Right cardiac atrium (tissue), 5 donors: ENCODE data around the gene ZSWIM4. TPM values are rescaled to one million over a fixed set of nuclear protein-coding genes. Genes with fewer than 3 reads are reported as not detected.
A peak's percentile ranks its signal among the peaks of the same experiment; 100 is the strongest.
"Not testable (repeated sequence)": the region's sequence is repeated elsewhere in the genome, so short reads cannot be mapped to it uniquely, and the experiment has no call there.

Experiments
- ATAC-seq, 2 donors: fragments of 200-7000 bp; cut with Tn5 transposase; one replicate each; pipeline versions ENCODE4 v1.8.0 to v1.9.1; 2020; ENCODE audit warnings: moderate library complexity in 2 of 2, mild to moderate bottlenecking in 1 of 2
- DNase-seq, 3 donors: peaks; one replicate each; pipeline ENCODE4 v3.0.0-alpha.2; 2020
- H3K27ac ChIP-seq: one replicate; pipeline ENCODE4 v1.5.1; 2013; ENCODE audit warnings: mild to moderate bottlenecking, low read length, control low read depth, moderate library complexity
- H3K27me3 ChIP-seq: one replicate; pipeline ENCODE4 v1.6.1; 2013; ENCODE audit not compliant: control insufficient read depth, insufficient read depth
- H3K4me1 ChIP-seq: one replicate; pipeline ENCODE4 v1.6.1; 2013; ENCODE audit warnings: low read length; ENCODE audit not compliant: control insufficient read depth, insufficient read depth
- H3K4me3 ChIP-seq: one replicate; pipeline ENCODE4 v1.5.1; 2013; ENCODE audit warnings: low read length, control low read depth
- H3K9me3 ChIP-seq: one replicate; pipeline ENCODE4 v1.6.1; 2013; ENCODE audit warnings: low read length; ENCODE audit not compliant: control insufficient read depth
- WGBS: extraction: QIAGEN DNeasy Blood & Tissue Kit; methylation state at CpG from one replicate; pipeline ENCODE4 v1.1.7; 2013; 5-methylcytosine and 5-hydroxymethylcytosine counted together
- intact Hi-C, 4 donors: fragments of 100-400 bp; cut with DNase I; formaldehyde crosslinking; loops; one replicate each; pipeline versions ENCODE4 v1.11.0 to v1.14.0; 2022 to 2023
- long read RNA-seq, 4 donors: library from polyadenylated mRNA; unstranded; transcript quantifications; one replicate each; pipeline ENCODE4 v2.0.0, GENCODE V29; 2020 to 2021
- polyA plus RNA-seq: library from polyadenylated mRNA; stranded (reverse); fragments of 200-250 nt; gene quantifications from one replicate; pipeline ENCODE4 v1.2.3, GENCODE V29; 2013
- total RNA-seq, 4 donors: library from RNA; stranded (reverse); fragmentation: NEBNext Ultra II Directional; extraction: Animal tissue kit (Norgen Biotek cat#: 25700); gene quantifications; one replicate each; pipeline ENCODE4 v1.2.1, GENCODE V29; 2021
- donor health status: healthy with polysubstance abuse.
- donor health status: DM: no; HTN: yes; CAD: no.
- donor health status: DM: no; HTN: no; CAD: no.
- donor health status: DM: no; HTN: yes; CAD: no; lungs with severe emphysema.
- donor health status: DM: yes; HTN: yes; CAD: no.

The ZSWIM4 gene
- total RNA-seq: 1 to 10 TPM; 3.4 to 6.4 (median 3.5) TPM
- polyA plus RNA-seq: 2.3 TPM
- long read RNA-seq, donor 1, partial matches to known transcripts: 3 of 5 reads
- long read RNA-seq, donor 1, other reads (novel, unspliced or antisense): 2 of 5 reads
- long read RNA-seq, donor 2, partial matches to known transcripts: 2 of 6 reads
- long read RNA-seq, donor 2, other reads (novel, unspliced or antisense): 3 of 6 reads
- long read RNA-seq, donor 3, partial matches to known transcripts: 2 of 2 reads
- long read RNA-seq, donor 3, other reads (novel, unspliced or antisense): 0 of 2 reads
- long read RNA-seq, donor 4, partial matches to known transcripts: 3 of 3 reads
- long read RNA-seq, donor 4, other reads (novel, unspliced or antisense): 0 of 3 reads

- Histone ChIP-seq H3K27me3 (no peaks in the 10 kb centered on the region), H3K9me3 (no peaks in the 10 kb centered on the region), H3K27ac (peak within 1 kb of the TSS; percentile 86), H3K4me3 (peak within 1 kb of the TSS; percentile 97), H3K4me1 (peaks cover 6% of the 10 kb centered on the region)
- peak; percentile 97 to 98 for ATAC-seq
- DNase-seq: peak; percentile 99 to 100 (median 100)
- under 1% methylated on average over 71 of the region's 71 CpGs for WGBS
- intact Hi-C loops: loop anchor here in 3 of 4 donors (5.0 kb wide), 2 partner anchors 37 to 67 kb away; no protein-coding TSS in a partner anchor
These were observed at the start of gene ZSWIM4 for GRCh38 chr19:13794757-13795589. Gene ZSWIM4, plus strand, starts transcription at chr19:13795443. Its CDS starts 206 bp downstream, at chr19:13795649.

- DNase-seq (no peak), ATAC-seq (no peak)
- WGBS: 87% methylated on average over 8 of the region's 8 CpGs
- intact Hi-C loops: no loop called here
- no peaks in the 10 kb centered on the region for H3K9me3 ChIP-seq
- H3K27ac ChIP-seq: peak overlapping the region; percentile 21
- H3K27me3 ChIP-seq: no peaks in the 10 kb centered on the region
- no peaks in the 10 kb centered on the region for H3K4me1 ChIP-seq
- no peak overlapping the region for H3K4me3 ChIP-seq
These were observed 48.2 kb upstream of the ZSWIM4 start for GRCh38 chr19:13747098-13747453.

GRCh38 chr19:13748169-13748828 lies 46.9 kb upstream of the ZSWIM4 start:
- peak overlapping the region; percentile 83 for H3K4me3 ChIP-seq
- DNase-seq (peak in 2 of 3 donors; percentile 36 to 47), ATAC-seq (peak in 1 of 2 donors; percentile 18)
- H3K9me3 ChIP-seq: no peaks in the 10 kb centered on the region
- WGBS: under 1% methylated on average over 25 of the region's 25 CpGs
- H3K27ac ChIP-seq: peak overlapping the region; percentile 74
- H3K4me1 ChIP-seq: no peaks in the 10 kb centered on the region
- no peaks in the 10 kb centered on the region for H3K27me3 ChIP-seq
- intact Hi-C loops: no loop called here

GRCh38 chr19:13751436-13751835 lies 43.8 kb upstream of the ZSWIM4 start:
- intact Hi-C loops: no loop called here
- no peak for ATAC-seq
- Histone ChIP-seq H3K27ac (no peak overlapping the region), H3K4me1 (no peaks in the 10 kb centered on the region), H3K27me3 (no peaks in the 10 kb centered on the region), H3K9me3 (no peaks in the 10 kb centered on the region), H3K4me3 (no peak overlapping the region)
- DNase-seq: peak in 1 of 3 donors; percentile 47
- WGBS: 87% methylated on average over 16 of the region's 16 CpGs

GRCh38 chr19:13753622-13754021 lies 41.6 kb upstream of the ZSWIM4 start:
- ATAC-seq, H3K27me3 ChIP-seq, H3K27ac ChIP-seq, H3K4me1 ChIP-seq, intact Hi-C loops, DNase-seq, H3K4me3 ChIP-seq, H3K9me3 ChIP-seq: not testable (repeated sequence)
- WGBS: 89% methylated on average over 7 of the region's 7 CpGs

GRCh38 chr19:13756210-13756609 lies 39.0 kb upstream of the ZSWIM4 start:
- no peak for ATAC-seq

GRCh38 chr19:13757805-13758772 lies 37.2 kb upstream of the ZSWIM4 start:
- intact Hi-C loops: no loop called here
- WGBS: 84% methylated on average over 15 of the region's 15 CpGs
- H3K4me3 ChIP-seq: no peak overlapping the region

More at GRCh38 chr19:13756210-13756609, 39.0 kb upstream of the ZSWIM4 start:
- intact Hi-C loops: no loop called here
- no peak overlapping the region for H3K4me3 ChIP-seq
- H3K27ac ChIP-seq: no peak overlapping the region
- no peaks in the 10 kb centered on the region for H3K9me3 ChIP-seq
- DNase-seq: peak in 1 of 3 donors; percentile 33
- no peaks in the 10 kb centered on the region for H3K4me1 ChIP-seq
- H3K27me3 ChIP-seq: no peaks in the 10 kb centered on the region
- WGBS: 97% methylated on average over 9 of the region's 9 CpGs

GRCh38 chr19:13758795-13759194 lies 36.4 kb upstream of the ZSWIM4 start:
- peak in 1 of 3 donors; percentile 48 for DNase-seq
- intact Hi-C loops: no loop called here
- WGBS: 95% methylated on average over 24 of the region's 24 CpGs

More at GRCh38 chr19:13757805-13758772, 37.2 kb upstream of the ZSWIM4 start:
- ATAC-seq (no peak), DNase-seq (no peak)
- no peak overlapping the region for H3K27ac ChIP-seq
- no peaks in the 10 kb centered on the region for H3K4me1 ChIP-seq
- H3K27me3 ChIP-seq: no peaks in the 10 kb centered on the region
- no peaks in the 10 kb centered on the region for H3K9me3 ChIP-seq

GRCh38 chr19:13761423-13761822 lies 33.8 kb upstream of the ZSWIM4 start:
- Histone ChIP-seq H3K27ac (no peak overlapping the region), H3K9me3 (no peaks in the 10 kb centered on the region), H3K4me3 (no peak overlapping the region), H3K27me3 (no peaks in the 10 kb centered on the region), H3K4me1 (no peaks in the 10 kb centered on the region)
- no peak for ATAC-seq
- WGBS: 85% methylated on average over 8 of the region's 8 CpGs
- no peak for DNase-seq
- intact Hi-C loops: no loop called here

More at GRCh38 chr19:13758795-13759194, 36.4 kb upstream of the ZSWIM4 start:
- no peaks in the 10 kb centered on the region for H3K27me3 ChIP-seq
- H3K4me3 ChIP-seq: no peak overlapping the region
- no peaks in the 10 kb centered on the region for H3K9me3 ChIP-seq
- H3K4me1 ChIP-seq: no peaks in the 10 kb centered on the region
- ATAC-seq: no peak
- H3K27ac ChIP-seq: no peak overlapping the region

GRCh38 chr19:13762635-13763235 lies 32.5 kb upstream of the ZSWIM4 start:
- no peak for ATAC-seq
- WGBS: 86% methylated on average over 42 of the region's 42 CpGs
- Histone ChIP-seq H3K27me3 (no peaks in the 10 kb centered on the region), H3K9me3 (no peaks in the 10 kb centered on the region), H3K4me1 (no peaks in the 10 kb centered on the region), H3K4me3 (no peak overlapping the region), H3K27ac (no peak overlapping the region)
- intact Hi-C loops: no loop called here
- no peak for DNase-seq
